Colonic mucosa (tissue), 4 donors: ENCODE measurements around the gene DNAH5. TPM values are rescaled to one million over a fixed set of nuclear protein-coding genes. Genes with fewer than 3 reads are reported as not detected.

Source experiments
- DNase-seq: peaks from one replicate; pipeline ENCODE4 v3.0.0-alpha.2; 2020
- H3K27ac ChIP-seq: fragments of 200-600 bp; one replicate; pipeline ENCODE4 v1.8.0; 2021
- H3K27me3 ChIP-seq: fragments of 200-600 bp; one replicate; pipeline ENCODE4 v1.8.0; 2021
- H3K36me3 ChIP-seq: fragments of 200-600 bp; one replicate; pipeline ENCODE4 v1.8.0; 2021
- H3K4me1 ChIP-seq: fragments of 200-600 bp; one replicate; pipeline ENCODE4 v1.8.0; 2021; ENCODE audit warnings: mild to moderate bottlenecking
- H3K4me3 ChIP-seq: fragments of 200-600 bp; one replicate; pipeline ENCODE4 v1.8.0; 2021
- H3K9ac ChIP-seq, 2 donors: one replicate each; pipeline ENCODE4 v1.7.0; 2013; ENCODE audit warnings: control low read depth in 2 of 2, low read depth in 2 of 2, low read length in 2 of 2
- H3K9me3 ChIP-seq: fragments of 200-600 bp; one replicate; pipeline ENCODE4 v1.8.0; 2021
- CTCF ChIP-seq: fragments of 200-600 bp; IDR thresholded peaks from one replicate; pipeline ENCODE4 v1.8.0; 2022; ENCODE audit warnings: antibody characterized with exemption, mild to moderate bottlenecking
- intact Hi-C: fragments of 100-400 bp; cut with DNase I; formaldehyde crosslinking; loops from one replicate; pipeline ENCODE4 v1.14.1; 2022
- total RNA-seq, 2 donors: library from RNA; stranded (reverse); fragmentation: NEBNext Ultra II Directional in 1 of 2; extraction: Animal tissue kit (Norgen Biotek cat#: 25700) in 1 of 2; gene quantifications; one replicate each; pipeline ENCODE4 v1.2.1, GENCODE V29; 2021
- donor health status: healthy.
- donor health status: DM: no; HTN: no; CAD: no.
- donor health status: DM: no; HTN: no; CAD: no.

DNAH5 gene
- total RNA-seq, 2 donors from 2014 or later, result 0.05 to 0.11 TPM

DNA sequence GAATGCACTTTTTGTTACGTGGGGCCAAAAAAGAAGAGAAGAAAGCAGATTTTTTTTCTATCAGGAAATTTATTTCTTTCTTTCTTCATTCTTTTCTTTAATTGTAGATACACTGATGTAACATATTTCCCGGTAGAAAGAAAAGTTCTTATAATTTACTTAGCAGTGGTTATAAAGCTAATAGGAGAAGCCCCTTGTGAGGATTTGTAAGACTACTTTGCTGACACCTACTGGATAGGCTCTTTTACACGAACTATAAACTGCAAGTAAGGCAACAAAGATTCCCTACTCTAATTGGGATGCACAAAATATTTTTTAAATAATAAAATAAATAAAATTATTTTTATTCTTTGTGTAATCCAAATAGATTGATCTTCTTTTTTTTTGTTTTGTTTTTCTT is 284.4 kb downstream of the DNAH5 start:
- TF ChIP-seq CTCF, result no peak
- Histone ChIP-seq H3K9me3 (no peaks in the 10 kb centered on the region), H3K4me3 (no peak overlapping the region), H3K9ac (no peak overlapping the region), H3K36me3 (no peaks in the 10 kb centered on the region), H3K27ac (no peak overlapping the region), H3K4me1 (no peaks in the 10 kb centered on the region), H3K27me3 (no peaks in the 10 kb centered on the region)
- DNase-seq, result no peak
- intact Hi-C loops, result no loop called here

DNA sequence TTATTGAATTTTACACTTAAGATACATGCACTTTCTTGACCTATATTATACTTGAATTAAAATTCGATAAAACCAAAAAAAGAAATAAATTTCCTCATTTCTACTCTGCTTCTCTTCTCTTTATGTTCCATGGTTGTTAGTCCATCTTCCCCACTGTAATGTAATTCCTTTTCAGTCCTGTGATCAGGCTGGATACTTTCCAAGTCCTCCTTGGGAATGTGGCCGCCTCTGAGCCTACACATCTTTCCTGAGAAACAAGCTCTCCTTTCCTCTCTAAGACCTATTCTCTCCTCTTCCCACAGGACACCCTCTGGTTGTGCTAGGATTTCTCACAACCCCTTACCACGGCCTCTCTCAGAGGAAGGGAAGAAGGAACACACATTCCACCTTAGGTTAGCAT is 285.1 kb downstream of the DNAH5 start:
- Histone ChIP-seq H3K27ac (no peak overlapping the region), H3K36me3 (no peaks in the 10 kb centered on the region), H3K4me3 (no peak overlapping the region), H3K9ac (no peak overlapping the region), H3K27me3 (no peaks in the 10 kb centered on the region), H3K4me1 (no peaks in the 10 kb centered on the region), H3K9me3 (no peaks in the 10 kb centered on the region)
- intact Hi-C loops, result no loop called here
- DNase-seq, result no peak
- no peak for TF ChIP-seq CTCF

DNA sequence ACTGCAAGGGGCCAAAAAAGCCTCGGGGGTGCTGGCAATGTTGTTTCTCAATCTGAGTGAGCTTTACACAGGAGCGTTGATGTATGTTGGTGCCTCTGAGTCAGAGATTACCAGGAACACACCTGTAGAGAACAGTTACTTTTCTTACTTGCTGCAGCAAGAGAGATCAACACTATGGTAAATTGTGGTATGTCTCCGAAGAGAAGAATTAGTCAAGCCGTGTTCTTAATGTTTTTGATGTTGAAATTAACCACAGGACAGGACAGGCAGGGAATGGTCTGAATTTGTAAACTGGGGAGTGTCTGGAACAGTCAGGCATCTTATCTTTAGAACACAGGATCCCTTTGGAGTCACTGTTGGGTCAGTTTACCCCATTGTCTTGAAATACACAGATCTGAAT is 285.7 kb downstream of the DNAH5 start:
- H3K4me1 ChIP-seq, result no peaks in the 10 kb centered on the region
- no peak overlapping the region for H3K4me3 ChIP-seq
- H3K9ac ChIP-seq, result no peak overlapping the region
- DNase-seq, result no peak
- intact Hi-C loops, result no loop called here
- H3K27me3 ChIP-seq, result no peaks in the 10 kb centered on the region
- TF ChIP-seq CTCF, result no peak
- no peaks in the 10 kb centered on the region for H3K9me3 ChIP-seq
- no peaks in the 10 kb centered on the region for H3K36me3 ChIP-seq
- no peak overlapping the region for H3K27ac ChIP-seq

DNA sequence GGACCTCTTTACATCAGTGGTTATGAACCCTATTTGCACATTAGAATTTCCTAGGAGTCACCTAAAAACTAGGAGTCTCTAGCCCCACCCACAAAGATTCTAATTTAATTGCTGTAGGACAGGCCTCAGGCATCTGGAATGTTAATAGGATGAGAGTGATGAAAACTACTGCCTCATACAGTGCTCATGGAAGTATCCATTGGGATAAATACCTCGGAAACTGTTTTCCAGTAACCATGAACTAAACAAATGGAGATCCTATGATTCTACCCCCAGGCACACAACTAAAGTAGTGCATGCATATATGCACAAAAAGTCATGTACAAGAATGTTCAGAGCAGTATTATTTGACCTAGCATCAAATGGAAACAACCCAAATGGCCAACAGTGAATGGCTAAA is 286.3 kb downstream of the DNAH5 start:
- no peaks in the 10 kb centered on the region for H3K36me3 ChIP-seq
- no peak overlapping the region for H3K27ac ChIP-seq
- no peaks in the 10 kb centered on the region for H3K9me3 ChIP-seq
- H3K4me3 ChIP-seq, result no peak overlapping the region
- intact Hi-C loops, result no loop called here
- DNase-seq, result no peak
- no peak overlapping the region for H3K9ac ChIP-seq
- H3K27me3 ChIP-seq, result no peaks in the 10 kb centered on the region
- TF ChIP-seq CTCF, result no peak
- H3K4me1 ChIP-seq, result no peaks in the 10 kb centered on the region

GRCh38 chr5:13653709-13654108 is 290.8 kb downstream of the DNAH5 start:
- TF ChIP-seq CTCF, result no peak
- intact Hi-C loops, result no loop called here
- Histone ChIP-seq H3K4me1 (no peaks in the 10 kb centered on the region), H3K9me3 (no peaks in the 10 kb centered on the region), H3K27me3 (no peaks in the 10 kb centered on the region), H3K27ac (no peak overlapping the region), H3K4me3 (no peak overlapping the region), H3K36me3 (no peaks in the 10 kb centered on the region), H3K9ac (no peak overlapping the region)
- DNase-seq, result no peak

DNA sequence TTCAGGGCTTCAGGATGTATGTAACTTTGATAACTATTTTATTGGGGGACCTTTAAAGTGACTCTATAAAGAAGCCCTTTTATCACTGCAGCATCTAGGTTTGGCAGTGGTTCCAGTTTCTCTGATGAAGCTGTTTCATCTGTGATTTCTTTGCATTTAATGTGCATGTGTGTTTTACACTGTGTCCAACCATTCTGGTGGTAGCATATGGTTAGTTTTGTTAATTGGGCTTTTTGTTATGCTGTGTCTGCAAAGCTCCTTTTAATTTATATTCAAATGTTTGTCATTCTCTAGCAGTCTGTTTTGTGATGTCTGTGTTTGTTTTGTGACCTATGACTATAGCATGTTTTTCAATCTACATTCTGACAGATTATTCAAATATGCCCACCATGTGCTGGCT is 294.8 kb downstream of the DNAH5 start:
- Histone ChIP-seq H3K4me1 (no peaks in the 10 kb centered on the region), H3K36me3 (no peaks in the 10 kb centered on the region), H3K4me3 (no peak overlapping the region), H3K27me3 (no peaks in the 10 kb centered on the region), H3K9ac (no peak overlapping the region), H3K27ac (no peak overlapping the region), H3K9me3 (no peaks in the 10 kb centered on the region)
- no peak for DNase-seq
- no peak for TF ChIP-seq CTCF
- intact Hi-C loops, result no loop called here
